OCI-LY7 (cell line): ENCODE data around the gene FMR1NB. TPM values are rescaled to one million over a fixed set of nuclear protein-coding genes. Genes with fewer than 3 reads are reported as not detected.

Experiments used
- BruUV-seq: library from RNA; stranded (reverse); fragments of 400-500 nt; replicated peaks from 2 replicates; lab custom pipeline; 2021; lab: Mats Ljungman, UMichigan
- CTCF ChIA-PET: fragments of 300-600 bp; sonication (Branson Sonifier 250); formaldehyde crosslinking; loops from one replicate; lab custom pipeline; 2022; ENCODE audit warnings: antibody characterized with exemption; ENCODE audit not compliant: unreplicated experiment; lab: Charles Lee
- POLR2A ChIA-PET: fragments of 300-600 bp; sonication (Branson Sonifier 250); formaldehyde crosslinking; loops from one replicate; lab custom pipeline; 2022; ENCODE audit warnings: antibody characterized with exemption; lab: Charles Lee
- DNase-seq: peaks from one replicate; pipeline ENCODE4 v3.0.0-alpha.2; 2015; ENCODE audit warnings: low spot score
- H2AFZ ChIP-seq: fragments of 200-600 bp; sonication (generic), shearing (Covaris generic); 2 replicates; pipeline ENCODE4 v1.6.1; 2014; ENCODE audit warnings: mild to moderate bottlenecking, antibody characterized with exemption, low read length, moderate library complexity
- H3K27ac ChIP-seq: fragments of 200-600 bp; sonication (generic); 2 replicates; pipeline ENCODE4 v1.5.1; 2014; ENCODE audit warnings: mixed run types, low read depth, mild to moderate bottlenecking, moderate library complexity, low read length, inconsistent platforms; ENCODE audit not compliant: poor library complexity, severe bottlenecking
- H3K36me3 ChIP-seq: fragments of 200-600 bp; sonication (generic); 2 replicates; pipeline ENCODE4 v1.6.1; 2014; ENCODE audit warnings: mild to moderate bottlenecking, antibody characterized with exemption, low read length, moderate library complexity, mixed read lengths; ENCODE audit not compliant: insufficient read depth
- H3K4me1 ChIP-seq: fragments of 200-600 bp; sonication (generic); 2 replicates; pipeline ENCODE4 v1.5.1; 2014; ENCODE audit warnings: mild to moderate bottlenecking, low read length; ENCODE audit not compliant: insufficient read depth, poor library complexity, severe bottlenecking
- H3K4me2 ChIP-seq: fragments of 200-600 bp; sonication (generic); 2 replicates; pipeline ENCODE4 v1.6.1; 2014; ENCODE audit warnings: mild to moderate bottlenecking, low read length
- H3K4me3 ChIP-seq: fragments of 200-600 bp; sonication (generic); 2 replicates; pipeline ENCODE4 v1.5.1; 2014; ENCODE audit warnings: mild to moderate bottlenecking, low read depth, low read length; ENCODE audit not compliant: poor library complexity, severe bottlenecking
- H3K79me2 ChIP-seq: fragments of 200-600 bp; sonication (generic); 2 replicates; pipeline ENCODE4 v1.6.1; 2016; ENCODE audit warnings: low read depth, mild to moderate bottlenecking, low read length, moderate library complexity, mixed read lengths; ENCODE audit not compliant: insufficient read depth
- H3K9me2 ChIP-seq: fragments of 200-600 bp; sonication (generic); 2 replicates; pipeline ENCODE4 v1.6.1; 2016; ENCODE audit warnings: mild to moderate bottlenecking, low read length, mixed read lengths; ENCODE audit not compliant: insufficient read depth
- H3K9me3 ChIP-seq: fragments of 200-600 bp; sonication (generic); 2 replicates; pipeline ENCODE4 v1.6.1; 2014; ENCODE audit warnings: mild to moderate bottlenecking, mixed run types, low read length, mixed read lengths
- H4K20me1 ChIP-seq: fragments of 200-600 bp; sonication (generic); 2 replicates; pipeline ENCODE4 v1.6.1; 2014; ENCODE audit warnings: mild to moderate bottlenecking, antibody characterized with exemption, low read length, moderate library complexity, mixed read lengths; ENCODE audit not compliant: insufficient read depth
- EZH2phosphoT487 ChIP-seq: fragments of 200-600 bp; sonication (generic); IDR thresholded peaks from 2 replicates; pipeline ENCODE4 v1.6.1; 2018; ENCODE audit warnings: low read depth, borderline replicate concordance, mild to moderate bottlenecking, mixed run types, antibody characterized with exemption, low read length, moderate library complexity, mixed read lengths
- intact Hi-C: fragments of 100-400 bp; cut with micrococcal nuclease; formaldehyde crosslinking; loops from one replicate; pipeline ENCODE4 v1.10.0; 2022; ENCODE audit not compliant: unreplicated experiment
- small RNA-seq: library from RNA; depleted of rRNA; stranded (forward); fragments of <200 nt; gene quantifications from one replicate; pipeline ENCODE3, GENCODE V24; 2014
- total RNA-seq, 2 experiments: library from RNA; depleted of rRNA in 1 of 2; stranded (reverse); fragments of >200 nt in 1 of 2; shearing (Covaris generic) in 1 of 2; gene quantifications; 2 replicates each; pipeline ENCODE4 v1.2.3, GENCODE V29; 2014 to 2022
- TF ChIP-seq, protein P1 (sequence below): fragments of 200-600 bp; sonication (generic); conservative IDR thresholded peaks from 2 replicates; pipeline ENCODE4 v1.5.1; 2014; ENCODE audit warnings: mild to moderate bottlenecking, antibody characterized with exemption, low read length, moderate library complexity, mixed read lengths

FMR1NB gene
- total RNA-seq, 2 experiments from 2014 or later, result not detected

GRCh38 chrX:148070504-148070877 is 89.4 kb downstream of the FMR1NB start:
- TF ChIP-seq EZH2phosphoT487, result no peak
- TF ChIP-seq, protein P1, sequence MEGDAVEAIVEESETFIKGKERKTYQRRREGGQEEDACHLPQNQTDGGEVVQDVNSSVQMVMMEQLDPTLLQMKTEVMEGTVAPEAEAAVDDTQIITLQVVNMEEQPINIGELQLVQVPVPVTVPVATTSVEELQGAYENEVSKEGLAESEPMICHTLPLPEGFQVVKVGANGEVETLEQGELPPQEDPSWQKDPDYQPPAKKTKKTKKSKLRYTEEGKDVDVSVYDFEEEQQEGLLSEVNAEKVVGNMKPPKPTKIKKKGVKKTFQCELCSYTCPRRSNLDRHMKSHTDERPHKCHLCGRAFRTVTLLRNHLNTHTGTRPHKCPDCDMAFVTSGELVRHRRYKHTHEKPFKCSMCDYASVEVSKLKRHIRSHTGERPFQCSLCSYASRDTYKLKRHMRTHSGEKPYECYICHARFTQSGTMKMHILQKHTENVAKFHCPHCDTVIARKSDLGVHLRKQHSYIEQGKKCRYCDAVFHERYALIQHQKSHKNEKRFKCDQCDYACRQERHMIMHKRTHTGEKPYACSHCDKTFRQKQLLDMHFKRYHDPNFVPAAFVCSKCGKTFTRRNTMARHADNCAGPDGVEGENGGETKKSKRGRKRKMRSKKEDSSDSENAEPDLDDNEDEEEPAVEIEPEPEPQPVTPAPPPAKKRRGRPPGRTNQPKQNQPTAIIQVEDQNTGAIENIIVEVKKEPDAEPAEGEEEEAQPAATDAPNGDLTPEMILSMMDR, result peak; percentile 45
- POLR2A ChIA-PET, result interaction anchor here (0.7 kb wide), 2 partner anchors 35 to 1184 kb away, joined by 3 read pairs; no protein-coding TSS in a partner anchor

More at GRCh38 chrX:148070504-148070877, 89.4 kb downstream of the FMR1NB start:
- DNase-seq, result peak; percentile 2
- no peaks in the 10 kb centered on the region for H4K20me1 ChIP-seq
- intact Hi-C loops, result no loop called here
- no peaks in the 10 kb centered on the region for H3K9me3 ChIP-seq
- H3K36me3 ChIP-seq, result no peaks in the 10 kb centered on the region
- no peaks in the 10 kb centered on the region for H3K79me2 ChIP-seq
- H3K4me1 ChIP-seq, result no peaks in the 10 kb centered on the region
- no peak overlapping the region for H3K27ac ChIP-seq
- BruUV-seq, result no TSS peak
- H3K9me2 ChIP-seq, result no peaks in the 10 kb centered on the region
- no peak overlapping the region for H2AFZ ChIP-seq
- H3K4me3 ChIP-seq, result no peak overlapping the region
- CTCF ChIA-PET, result no interaction called here
- no peak overlapping the region for H3K4me2 ChIP-seq

Small RNA genes lying within 50 kb of the gene (small RNA-seq; reads per million reads assigned to genes)
- not detected for gene RNA5SP524

Other genes starting within 250 kb of the FMR1NB start
- 19.6 and 39.6 TPM in 2 replicates for gene FMR1, start 69.4 kb upstream of the FMR1NB start, total RNA-seq (2014; rRNA removed; shearing (Covaris generic))
- 46.7 and 51.7 TPM in 2 replicates for gene FMR1, start 69.4 kb upstream of the FMR1NB start, total RNA-seq (2022)